HG03064 (cell line): ENCODE measurements around the gene CDC42BPG.
"Not testable (repeated sequence)": the region's sequence is repeated elsewhere in the genome, so short reads cannot be mapped to it uniquely, and the experiment has no call there.

Experiments
- ATAC-seq: cut with Tn5 transposase; IDR thresholded peaks from one replicate; pipeline ENCODE4 v1.9.1; 2021; ENCODE audit warnings: low read depth; ENCODE audit not compliant: unreplicated experiment

CDC42BPG gene

DNA sequence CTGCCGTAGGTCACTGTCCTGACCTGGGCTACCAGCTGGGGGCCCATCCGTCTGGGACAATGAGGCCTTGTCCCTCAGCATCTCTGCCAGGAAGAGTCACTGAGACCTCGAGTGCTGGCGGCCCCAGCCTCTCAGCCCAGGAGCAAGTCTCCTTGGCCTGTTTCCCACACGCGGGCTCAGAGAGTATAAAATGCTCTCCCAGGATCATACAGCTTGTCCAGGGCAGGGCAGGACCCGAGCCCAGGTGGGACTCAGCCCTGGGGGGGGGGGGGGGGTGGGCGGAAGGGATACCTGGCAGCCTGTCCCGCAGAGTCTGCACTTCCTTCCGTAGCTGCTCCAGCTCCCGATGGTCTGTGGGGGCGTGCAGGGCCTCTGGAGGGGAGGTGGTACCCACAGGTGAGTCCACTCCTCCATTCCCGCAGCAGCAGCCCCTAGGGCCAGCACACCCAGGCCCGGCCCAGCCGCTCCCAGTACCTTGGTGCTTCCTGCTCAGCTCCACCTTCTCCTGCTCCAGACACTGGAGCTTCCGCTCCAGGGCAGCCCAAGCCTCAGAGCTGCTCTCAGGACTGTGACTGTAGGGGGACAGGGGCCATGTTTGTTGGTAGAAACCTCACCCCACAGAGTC lies 7.9 kb downstream of the CDC42BPG start:
- no peak for ATAC-seq

DNA sequence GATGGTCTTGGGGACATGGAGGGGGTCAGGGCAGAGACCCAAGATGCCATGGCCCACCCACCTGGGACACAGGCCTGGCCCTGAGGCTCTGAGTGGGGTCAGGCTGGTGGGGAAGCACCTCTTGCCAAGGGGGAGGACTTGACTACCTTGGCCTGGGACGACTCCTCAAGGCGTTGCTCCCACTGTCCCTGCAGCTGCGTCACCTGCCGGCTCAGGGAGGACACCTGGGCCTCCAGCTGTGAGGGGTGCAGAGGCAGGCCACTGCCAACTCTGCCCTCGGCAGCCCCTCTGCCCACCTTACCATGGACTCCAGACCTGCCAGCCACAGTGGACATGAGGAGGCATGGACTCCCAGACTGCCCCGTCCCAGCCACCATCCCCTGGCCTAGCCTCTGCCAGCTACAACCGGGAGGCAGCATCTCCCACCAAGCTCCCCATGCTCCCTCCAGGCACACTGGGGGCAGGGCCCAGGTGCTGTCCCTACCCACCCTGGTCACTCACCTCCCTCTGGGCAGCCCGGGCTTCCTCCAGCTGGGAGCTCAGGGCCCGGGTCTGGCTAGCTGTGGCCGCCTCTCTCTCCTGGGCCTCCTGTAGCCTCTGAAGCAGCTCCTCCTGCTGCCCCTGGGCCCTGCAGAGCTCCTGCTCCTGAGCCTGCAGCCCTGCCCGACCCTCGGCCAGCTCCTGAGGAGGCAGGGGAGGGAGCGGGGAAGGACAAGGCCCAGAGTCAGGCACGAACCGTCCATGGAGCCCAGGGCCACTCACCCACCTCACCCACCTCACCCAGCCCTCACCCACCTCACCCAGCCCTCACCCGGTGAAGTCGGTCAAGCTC lies 8.6 kb downstream of the CDC42BPG start:
- no peak for ATAC-seq

DNA sequence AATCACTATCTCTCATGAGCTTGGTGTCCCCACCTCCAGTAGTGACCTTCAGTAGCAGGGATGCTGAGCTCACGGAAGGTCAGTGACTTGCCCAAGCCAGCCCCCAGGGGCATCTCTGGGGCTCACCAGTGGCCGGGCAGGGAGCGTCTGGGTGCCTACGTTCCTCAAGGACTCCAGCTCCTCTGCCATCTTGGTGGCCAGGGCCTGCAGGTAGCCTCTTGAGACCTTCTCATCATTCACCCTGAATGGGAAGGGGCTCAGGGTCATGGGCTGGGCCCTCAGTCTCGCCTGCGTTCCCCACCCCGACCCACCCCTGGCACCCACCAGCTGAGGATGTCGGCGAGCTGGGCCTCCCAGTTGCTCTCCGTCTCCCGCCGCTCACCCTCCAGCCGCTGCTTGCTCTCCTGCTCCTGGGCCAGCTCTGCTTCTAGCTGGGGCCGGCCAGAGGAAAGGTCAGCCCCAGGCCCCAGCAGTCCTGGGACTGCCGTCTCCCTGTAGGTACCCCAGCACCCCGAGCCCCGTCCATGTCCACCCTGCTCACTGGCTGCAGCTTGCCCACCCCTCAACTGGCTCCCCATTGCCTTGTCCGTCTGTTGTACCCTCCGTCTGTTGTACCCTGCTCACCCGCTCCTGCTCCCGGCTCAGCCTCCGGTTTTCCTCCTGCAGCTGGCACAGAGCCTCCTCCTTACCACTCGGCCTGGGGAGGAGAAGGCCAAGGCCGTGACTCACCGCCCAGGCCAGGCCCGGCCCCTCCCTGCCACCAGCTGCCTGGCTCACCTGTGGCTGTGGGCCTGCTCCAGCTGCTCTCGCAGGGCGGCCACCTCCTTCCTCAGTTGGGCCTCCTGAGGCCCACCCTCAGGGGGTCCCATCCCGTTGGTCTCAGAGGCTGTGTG lies 9.5 kb downstream of the CDC42BPG start:
- ATAC-seq, result no peak

DNA sequence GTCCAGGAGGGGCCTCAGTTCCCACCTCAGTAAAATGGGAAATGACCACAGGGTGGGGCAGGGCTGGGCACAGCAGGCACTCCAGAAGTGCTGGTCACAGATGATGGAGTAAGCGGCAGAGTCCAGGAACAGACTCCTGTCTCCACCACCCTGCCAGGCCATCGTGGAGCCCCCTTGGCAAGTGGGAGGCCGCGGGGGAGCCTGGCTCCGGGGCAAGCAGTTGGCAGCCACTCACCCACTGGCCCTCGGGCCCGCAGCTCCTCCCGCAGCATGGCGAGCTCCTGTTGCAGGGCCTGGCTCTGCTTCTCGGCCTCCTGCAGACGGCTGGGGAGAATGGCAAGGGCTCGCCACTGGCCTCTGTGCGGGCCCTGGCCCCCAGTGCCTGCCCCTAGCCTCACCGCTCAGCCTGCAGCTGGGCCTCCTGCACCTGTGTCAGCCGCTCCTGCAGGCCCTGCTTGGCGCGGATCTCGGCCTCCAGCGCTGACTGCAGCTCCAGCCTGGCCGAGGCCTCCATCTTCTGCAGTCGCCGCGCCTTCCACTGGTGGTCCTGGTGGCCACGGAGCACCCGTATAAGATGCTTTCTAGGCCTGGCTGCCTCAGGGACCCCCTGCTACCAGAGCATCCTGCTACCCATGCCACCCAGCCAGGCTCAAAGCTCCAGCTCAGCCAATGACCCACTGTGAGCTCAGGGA lies 10.3 kb downstream of the CDC42BPG start:
- no peak for ATAC-seq

DNA sequence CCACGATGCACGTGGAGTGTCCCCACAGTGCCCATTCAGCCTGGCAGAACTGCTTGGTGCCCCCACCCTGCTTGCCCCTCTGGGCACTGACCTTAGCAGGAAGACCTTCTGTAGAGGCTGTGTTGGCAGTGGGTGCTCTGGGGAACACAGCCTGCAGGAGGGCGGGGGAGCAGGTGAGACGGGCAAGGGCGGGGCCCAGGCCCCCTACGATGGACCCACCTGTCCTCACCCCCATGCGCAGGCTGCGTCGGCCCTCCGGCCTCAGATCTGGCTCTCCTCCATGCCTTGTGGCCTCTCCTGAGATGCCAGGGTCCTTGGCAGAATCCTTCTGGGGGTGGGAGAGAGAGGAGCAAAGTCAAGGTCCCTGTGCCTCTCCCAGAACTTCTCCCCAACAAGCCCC lies 10.9 kb downstream of the CDC42BPG start:
- ATAC-seq, result no peak

DNA sequence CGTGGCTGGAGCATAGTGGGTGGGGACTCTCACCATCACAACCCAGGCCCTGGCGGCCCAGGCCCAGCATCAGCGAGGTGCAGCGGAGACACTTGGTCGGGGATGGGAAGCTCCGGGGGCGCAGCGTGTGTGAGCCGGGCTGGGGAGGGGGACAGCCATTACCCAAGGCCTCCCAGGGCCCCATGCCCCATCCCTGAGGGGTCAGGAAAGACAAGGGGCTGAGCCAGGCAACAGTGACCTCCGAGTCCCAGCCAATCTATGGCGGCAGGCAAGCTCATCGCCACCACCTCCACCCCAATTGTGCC lies 11.3 kb downstream of the CDC42BPG start:
- no peak for ATAC-seq

DNA sequence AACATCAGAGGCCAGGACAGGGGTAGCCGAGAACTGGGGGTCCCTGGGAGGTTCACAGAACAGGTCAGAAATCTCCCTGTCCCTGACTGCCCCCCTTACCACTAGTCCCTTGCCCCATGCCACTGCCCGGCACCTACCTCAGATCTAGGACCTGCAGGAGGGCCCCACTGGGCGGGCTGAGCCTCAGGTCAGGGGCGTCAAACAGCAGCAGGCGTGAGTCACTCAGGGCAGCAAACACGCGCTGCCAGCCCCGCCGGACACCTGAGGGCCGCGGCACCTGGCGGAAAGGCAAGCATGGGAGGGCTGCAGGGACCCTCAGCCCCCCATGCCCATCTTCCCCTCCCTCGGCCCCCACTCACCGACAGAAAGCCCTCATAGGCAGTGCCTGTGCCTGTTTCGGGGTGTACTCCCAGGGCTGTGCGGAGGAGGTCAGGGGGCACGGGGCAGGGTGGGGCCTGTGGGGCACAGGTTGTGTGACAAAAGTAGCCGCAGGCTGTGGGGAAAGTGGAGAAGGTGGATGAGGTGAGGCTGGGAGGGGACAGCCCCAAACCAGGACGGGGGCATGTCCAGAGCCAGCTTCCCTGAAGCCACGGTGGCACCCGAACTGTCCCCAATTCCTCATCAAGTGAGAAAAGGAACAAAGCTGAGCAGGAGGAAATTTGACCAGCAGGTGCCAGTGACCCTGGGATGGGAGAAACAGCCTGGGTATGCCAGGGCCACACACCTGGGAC lies 11.8 kb downstream of the CDC42BPG start:
- no peak for ATAC-seq

DNA sequence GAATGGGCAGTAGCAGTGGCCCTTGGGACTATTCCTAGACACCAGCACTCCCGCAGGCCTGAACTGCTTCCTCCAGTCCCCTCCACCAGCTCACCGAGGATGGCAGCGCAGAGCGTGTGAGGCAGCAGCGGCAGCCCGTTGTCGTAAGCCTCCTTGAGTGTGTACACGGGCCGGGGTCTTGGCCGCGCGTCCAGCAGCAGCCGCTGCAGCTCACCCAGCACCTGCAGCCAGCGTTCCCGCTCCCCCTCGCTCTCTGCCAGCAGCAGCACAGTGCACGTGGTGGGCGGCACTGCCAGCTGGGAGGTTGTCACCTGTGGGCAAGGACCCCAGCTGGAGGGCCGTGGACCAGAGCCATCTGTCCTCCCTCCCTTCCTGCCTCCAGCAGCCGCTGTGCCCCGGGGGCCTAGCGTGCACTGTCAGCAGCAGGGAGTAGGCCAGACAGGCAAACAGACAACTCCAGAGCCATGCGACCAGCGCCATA lies 13.0 kb downstream of the CDC42BPG start:
- ATAC-seq, result no peak

DNA sequence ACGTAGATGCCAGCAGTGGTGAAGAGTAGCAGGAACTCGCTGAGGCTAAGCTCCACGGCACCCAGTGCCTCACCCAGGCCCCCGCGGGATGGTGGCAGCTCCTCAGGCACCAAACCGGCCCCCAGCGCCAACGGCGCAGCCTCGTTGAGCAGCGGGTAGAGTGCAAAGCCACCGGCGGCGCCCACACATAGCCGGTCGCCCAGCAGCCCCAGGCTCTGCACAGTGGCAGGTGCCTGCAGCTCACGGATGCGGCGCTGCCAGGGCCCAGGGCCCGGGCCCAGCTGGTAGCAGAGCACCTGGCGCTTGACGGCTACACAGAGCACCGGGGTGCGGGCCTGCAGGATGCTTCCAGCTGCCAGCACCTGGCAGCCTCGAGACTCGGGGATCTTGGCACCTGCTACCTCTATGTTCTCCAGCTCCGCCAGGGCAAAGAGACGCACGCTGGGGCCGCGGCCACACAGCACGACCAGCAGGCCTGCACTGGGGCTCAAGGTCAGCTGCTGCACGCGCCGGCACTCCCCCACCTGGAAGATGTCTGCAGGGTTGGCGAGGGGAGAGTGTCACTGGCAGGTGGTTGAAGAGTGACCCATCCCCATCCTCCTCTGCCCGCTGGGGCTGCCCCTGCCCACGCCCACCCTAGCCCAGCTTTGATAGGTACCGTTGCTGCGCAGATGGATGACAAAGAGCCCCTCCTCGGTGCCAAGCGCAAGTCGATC lies 14.8 kb downstream of the CDC42BPG start:
- ATAC-seq, result no peak

DNA sequence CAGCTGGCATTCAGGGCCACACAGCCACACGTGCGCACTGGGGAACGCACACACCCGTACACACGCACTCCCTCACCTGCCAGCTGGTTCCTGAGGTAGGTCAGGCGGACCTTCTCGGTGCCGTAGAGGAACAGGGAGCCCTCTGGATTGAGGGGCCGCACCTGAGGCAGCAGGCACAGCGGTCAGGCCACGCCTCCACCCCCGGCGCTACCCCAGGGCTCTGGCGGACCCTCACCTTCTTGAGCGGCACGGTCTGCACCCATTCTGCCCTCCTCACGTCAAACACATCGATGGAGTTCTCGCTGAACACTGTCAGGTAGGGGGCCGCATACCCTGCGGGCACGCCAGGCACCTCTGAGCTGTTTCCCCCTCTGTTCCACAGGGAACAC lies 17.0 kb downstream of the CDC42BPG start:
- no peak for ATAC-seq

DNA sequence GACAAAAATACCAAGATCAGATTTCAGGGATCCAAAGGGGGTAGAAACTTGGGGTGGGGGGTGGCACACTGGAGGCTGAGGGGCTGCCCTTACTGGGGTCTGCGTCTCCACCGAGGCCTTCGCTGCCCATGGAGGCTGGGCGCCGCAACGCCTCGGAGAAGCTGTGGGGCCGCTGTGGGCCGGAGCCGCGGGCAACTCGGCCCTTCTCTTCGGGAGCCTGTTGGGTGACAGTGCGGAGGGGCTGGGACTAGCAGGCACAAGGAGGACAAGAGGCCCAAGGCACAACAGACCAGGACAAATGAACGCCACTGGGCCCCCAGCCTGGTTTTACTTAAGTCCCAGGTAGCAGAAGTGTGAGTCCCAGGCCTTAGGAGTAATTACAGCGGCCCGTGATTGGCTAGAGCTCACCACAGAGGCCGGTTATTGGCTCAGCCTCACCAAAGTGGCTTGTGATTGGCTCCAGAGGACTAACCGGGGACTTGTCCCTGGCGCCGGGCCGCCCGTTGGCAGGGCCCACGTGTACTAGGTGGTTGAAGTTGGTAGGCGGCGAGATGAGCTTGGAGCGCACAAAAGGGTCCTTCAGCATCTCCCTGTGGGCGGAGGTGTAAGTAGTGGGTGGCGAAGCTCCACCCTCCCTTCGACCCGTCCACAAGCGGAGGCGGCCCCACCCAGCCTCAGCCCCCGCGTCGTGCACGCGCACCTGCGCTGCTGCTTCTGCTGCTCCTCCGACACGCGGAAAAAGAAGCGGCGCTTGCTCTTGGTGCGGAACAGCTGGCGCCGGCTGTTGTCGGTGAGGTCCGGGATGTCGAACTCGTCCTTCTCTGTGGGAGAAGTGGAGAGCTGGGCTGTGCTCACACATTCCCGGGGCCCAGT lies 17.6 kb downstream of the CDC42BPG start:
- no peak for ATAC-seq

DNA sequence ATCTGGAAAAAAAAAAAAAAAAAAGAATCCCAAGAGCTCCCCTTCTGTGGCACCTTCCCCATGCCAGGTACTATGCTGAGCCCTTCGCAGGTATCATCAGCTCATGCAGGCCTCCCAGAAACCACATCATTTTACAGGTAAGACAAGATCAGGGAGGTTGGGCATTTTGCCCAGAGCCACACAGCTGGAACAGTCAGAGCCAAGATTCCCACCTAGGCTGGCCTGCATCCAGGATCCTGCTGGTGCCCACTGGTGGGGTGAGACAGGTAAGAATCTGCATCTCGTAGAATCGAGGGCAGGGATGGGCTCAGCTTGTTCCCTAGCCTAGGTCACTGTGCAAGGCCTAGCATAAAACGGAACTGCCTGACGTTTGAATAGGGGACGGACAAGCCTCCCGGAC lies 18.4 kb downstream of the CDC42BPG start:
- ATAC-seq, result no peak

DNA sequence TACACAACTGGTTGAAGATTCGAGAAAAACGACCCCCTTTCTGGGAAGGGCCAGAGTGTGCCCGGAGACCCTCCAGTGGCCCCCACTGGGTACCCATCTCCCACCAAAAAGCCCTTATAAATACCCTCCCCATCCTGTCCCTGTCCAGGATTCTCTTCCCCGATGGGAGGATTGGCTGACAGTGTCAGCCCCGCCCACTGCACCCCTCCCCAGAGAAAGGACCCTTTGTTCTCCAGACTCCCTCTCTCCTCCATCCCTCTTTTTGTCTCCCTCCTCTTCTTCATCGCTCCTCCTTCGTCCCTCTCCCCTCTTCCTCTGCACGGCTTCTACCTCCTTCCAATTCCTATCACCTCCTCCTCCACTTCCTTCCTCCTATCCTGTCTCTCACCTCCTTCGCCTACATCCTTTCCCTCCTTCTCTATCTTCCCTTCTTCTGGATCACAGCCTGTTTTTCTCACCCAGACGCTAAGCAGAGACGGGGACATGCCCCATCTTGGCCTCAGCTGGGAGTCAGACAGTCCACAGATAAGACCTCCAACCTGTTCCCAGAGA lies 20.8 kb downstream of the CDC42BPG start:
- ATAC-seq, result no peak

DNA sequence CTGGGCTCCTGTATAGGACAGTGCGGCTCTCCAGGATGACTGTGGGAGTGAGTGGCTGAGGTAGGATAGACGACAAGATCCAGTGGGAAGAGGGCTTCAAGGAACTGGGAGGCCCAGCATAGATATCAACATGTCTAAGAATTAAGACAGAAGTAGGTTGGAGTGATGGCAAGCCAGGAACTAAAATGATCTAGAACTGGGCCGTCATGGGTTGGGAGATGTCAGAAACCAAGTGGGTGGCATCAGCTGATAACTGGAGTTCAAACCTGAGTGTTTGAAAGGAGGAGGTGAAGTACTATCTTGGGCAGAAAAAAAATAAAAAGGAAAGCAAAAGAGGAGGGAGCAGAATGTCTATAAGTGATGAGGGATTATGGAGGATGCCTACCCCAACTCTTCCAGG lies 27.0 kb downstream of the CDC42BPG start:
- ATAC-seq, result no peak

DNA sequence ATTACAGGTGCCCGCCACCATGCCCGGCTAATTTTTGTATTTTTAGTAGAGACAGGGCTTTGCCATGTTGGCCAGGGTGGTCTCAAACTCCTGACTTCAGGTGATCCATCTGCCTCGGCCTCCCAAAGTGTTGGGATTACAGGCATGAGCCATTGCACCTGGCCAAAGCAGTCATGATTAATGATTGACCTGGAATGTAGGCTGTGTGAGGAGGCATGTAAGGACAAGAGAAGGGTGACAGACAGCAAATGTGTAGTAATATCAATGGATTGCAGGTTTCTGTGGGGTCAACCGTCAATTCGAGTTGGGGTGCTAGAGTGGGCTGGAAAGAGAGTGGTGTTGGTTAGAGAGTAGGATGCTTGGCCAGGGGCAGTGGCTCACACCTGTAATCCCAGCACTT lies 29.0 kb downstream of the CDC42BPG start:
- ATAC-seq, result not testable (repeated sequence)

DNA sequence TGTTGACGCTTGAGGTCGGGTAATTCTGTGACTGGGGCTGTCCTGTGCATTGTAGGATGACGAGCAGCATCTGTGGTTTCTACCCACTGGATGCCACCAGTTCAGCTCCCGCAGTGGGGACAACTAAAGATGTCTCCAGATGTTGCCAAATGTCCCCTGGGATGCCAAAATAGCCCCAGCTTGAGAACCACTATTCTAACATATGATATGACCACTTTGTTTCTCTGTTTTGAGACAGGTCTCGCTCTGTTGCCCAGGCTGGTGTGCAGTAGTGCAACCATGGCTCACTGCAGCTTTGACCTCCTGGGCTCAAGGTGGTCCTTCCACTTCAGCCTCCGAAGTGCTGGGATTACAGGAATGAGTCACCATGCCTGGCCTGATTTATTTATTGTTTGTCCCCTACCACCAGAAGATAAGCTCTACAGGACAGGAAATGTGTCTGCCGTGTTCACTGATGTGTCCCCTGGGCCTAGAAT lies 29.7 kb downstream of the CDC42BPG start:
- ATAC-seq, result peak; percentile 60

DNA sequence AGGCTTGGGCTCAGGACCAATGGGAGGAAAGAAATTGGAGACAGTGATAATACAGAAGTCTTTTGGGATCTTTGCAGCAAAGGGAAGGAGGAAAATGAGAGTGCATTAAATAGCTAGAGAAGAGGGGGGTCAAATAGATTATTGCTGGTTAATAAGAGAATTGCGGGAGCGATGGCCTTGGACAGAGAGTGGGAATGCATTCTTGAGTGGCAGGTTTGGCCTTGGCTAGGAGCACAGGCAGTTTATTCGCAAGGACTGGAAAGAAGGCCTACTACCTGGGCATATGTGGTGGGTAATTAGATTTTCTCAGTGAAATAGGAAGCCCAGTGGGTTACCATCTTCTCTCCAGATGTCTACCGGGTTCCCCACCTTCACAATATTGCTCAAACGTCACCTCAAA lies 30.6 kb downstream of the CDC42BPG start:
- ATAC-seq, result no peak

DNA sequence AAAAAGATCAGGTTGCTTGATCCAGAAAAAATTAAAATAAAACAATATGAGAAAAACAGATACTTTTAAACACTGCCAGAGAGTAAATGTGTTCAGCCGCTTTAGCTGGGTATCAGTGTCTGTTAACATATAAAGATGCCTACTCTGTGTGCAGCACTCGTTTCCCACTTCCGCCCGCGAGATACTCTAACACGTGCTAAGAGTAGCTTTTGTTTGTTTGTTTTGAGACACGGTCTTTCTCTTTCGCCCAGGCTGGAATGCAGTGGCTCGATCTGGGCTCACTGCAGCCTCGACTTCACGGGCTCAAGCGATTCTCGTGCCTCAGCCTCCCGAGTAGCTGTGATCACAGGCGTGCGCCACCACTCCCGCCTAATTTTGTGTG lies 33.6 kb downstream of the CDC42BPG start:
- no peak for ATAC-seq
